SHP77 (cell line): ENCODE measurements around the gene NELFE.
"Not testable (repeated sequence)": the region's sequence is repeated elsewhere in the genome, so short reads cannot be mapped to it uniquely, and the experiment has no call there.

Source experiments
- DNase-seq, 2 experiments: peaks; one replicate each; lab custom pipeline; 2025; lab: John Stamatoyannopoulos, UW

NELFE gene

GRCh38 chr6:31958741-31959739 lies at the start of gene NELFE, which contains the start of gene SKIC2:
Gene NELFE (minus strand): TSS chr6:31958971. CDS start chr6:31958446, 525 bp downstream.
Gene SKIC2 (plus strand): TSS chr6:31959175. CDS start chr6:31959193, 18 bp downstream.
- peak; percentile 95 to 97 for DNase-seq

- not testable (repeated sequence) for DNase-seq
These were observed 49.3 kb upstream of the NELFE start for GRCh38 chr6:32008037-32008436.

- DNase-seq = not testable (repeated sequence)
These were observed 48.3 kb upstream of the NELFE start for GRCh38 chr6:32007086-32007485.

GRCh38 chr6:32005991-32006529 lies 47.3 kb upstream of the NELFE start:
- DNase-seq = not testable (repeated sequence)

GRCh38 chr6:32005538-32005880 lies 46.7 kb upstream of the NELFE start:
- DNase-seq = not testable (repeated sequence)

GRCh38 chr6:32004864-32005537 lies 46.2 kb upstream of the NELFE start:
- not testable (repeated sequence) for DNase-seq

- DNase-seq = not testable (repeated sequence)
These were observed 45.6 kb upstream of the NELFE start for GRCh38 chr6:32004393-32004792.

- not testable (repeated sequence) for DNase-seq
These were observed 44.5 kb upstream of the NELFE start for GRCh38 chr6:32003301-32003700.

- not testable (repeated sequence) for DNase-seq
These were observed 43.9 kb upstream of the NELFE start for GRCh38 chr6:32002546-32003268.

- not testable (repeated sequence) for DNase-seq
These were observed 37.6 kb upstream of the NELFE start for GRCh38 chr6:31996385-31996784.

- DNase-seq = not testable (repeated sequence)
These were observed 35.6 kb upstream of the NELFE start for GRCh38 chr6:31994421-31994820.

GRCh38 chr6:31989363-31989762 lies 30.6 kb upstream of the NELFE start:
- not testable (repeated sequence) for DNase-seq

- DNase-seq = not testable (repeated sequence)
These were observed 23.0 kb upstream of the NELFE start, which contains the start of gene C4A for GRCh38 chr6:31981744-31982143. Gene C4A (plus strand): TSS chr6:31982057. CDS start chr6:31982108, 51 bp downstream.

GRCh38 chr6:31980998-31981397 lies 22.2 kb upstream of the NELFE start:
- DNase-seq = not testable (repeated sequence)

GRCh38 chr6:31980195-31980876 lies 21.6 kb upstream of the NELFE start:
- DNase-seq = not testable (repeated sequence)

GRCh38 chr6:31979238-31979898 lies 20.6 kb upstream of the NELFE start:
- DNase-seq = no peak

GRCh38 chr6:31978831-31979230 lies 20.1 kb upstream of the NELFE start:
- no peak for DNase-seq

- no peak for DNase-seq
These were observed 19.2 kb upstream of the NELFE start for GRCh38 chr6:31977816-31978431.

- DNase-seq = not testable (repeated sequence)
These were observed 17.3 kb upstream of the NELFE start for GRCh38 chr6:31976065-31976464.
